ENCODE data around the gene AHNAK2.

The AHNAK2 gene

GRCh38 chr14:105019861-105020814, 42.0 kb upstream of the AHNAK2 start (continued):
- no peak for TF ChIP-seq RBAK (tag by site-specific recombination; IDR thresholded peaks at IDR 0.05)

- CTCF ChIA-PET, result interaction anchor here (1.8 to 7.1 kb wide), 2 partner anchors 27 to 42 kb away, joined by 6 to 59 read pairs; no protein-coding TSS in a partner anchor
- TF ChIP-seq ZNF2 (tag by site-specific recombination; IDR thresholded peaks at IDR 0.05), result peak; percentile 15; the same call in 1 of the 2 replicates
- no peak for TF ChIP-seq PRDM4 (tag by site-specific recombination; IDR thresholded peaks at IDR 0.05)
- no peak for TF ChIP-seq KLF10 (tag by site-specific recombination; IDR thresholded peaks at IDR 0.05)
- TF ChIP-seq, protein P1, sequence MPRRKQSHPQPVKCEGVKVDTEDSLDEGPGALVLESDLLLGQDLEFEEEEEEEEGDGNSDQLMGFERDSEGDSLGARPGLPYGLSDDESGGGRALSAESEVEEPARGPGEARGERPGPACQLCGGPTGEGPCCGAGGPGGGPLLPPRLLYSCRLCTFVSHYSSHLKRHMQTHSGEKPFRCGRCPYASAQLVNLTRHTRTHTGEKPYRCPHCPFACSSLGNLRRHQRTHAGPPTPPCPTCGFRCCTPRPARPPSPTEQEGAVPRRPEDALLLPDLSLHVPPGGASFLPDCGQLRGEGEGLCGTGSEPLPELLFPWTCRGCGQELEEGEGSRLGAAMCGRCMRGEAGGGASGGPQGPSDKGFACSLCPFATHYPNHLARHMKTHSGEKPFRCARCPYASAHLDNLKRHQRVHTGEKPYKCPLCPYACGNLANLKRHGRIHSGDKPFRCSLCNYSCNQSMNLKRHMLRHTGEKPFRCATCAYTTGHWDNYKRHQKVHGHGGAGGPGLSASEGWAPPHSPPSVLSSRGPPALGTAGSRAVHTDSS (tag by site-specific recombination; IDR thresholded peaks at IDR 0.05), result no peak
- no peak for TF ChIP-seq ZNF621 (tag by site-specific recombination; IDR thresholded peaks at IDR 0.05)
- 0 out of 2 replicates have a peak, but pooled peaks have one; percentile 10 for TF ChIP-seq ATF2 (tag by site-specific recombination; IDR thresholded peaks at IDR 0.05; ENCODE audit: low read depth)
- no peak for TF ChIP-seq ZNF302 (tag by site-specific recombination; IDR thresholded peaks at IDR 0.05; ENCODE audit: low read depth)
- peak; percentile 41; the same call in 1 of the 2 replicates for TF ChIP-seq ZNF394 (tag by site-specific recombination; IDR thresholded peaks at IDR 0.05; ENCODE audit: borderline replicate concordance)
- TF ChIP-seq RBAK (tag by site-specific recombination; IDR thresholded peaks at IDR 0.05), result no peak
- Histone ChIP-seq H3K27ac (ENCODE audit: extremely low read depth, low read depth, low read length) (no peak overlapping the region), H3K4me1 (ENCODE audit: control insufficient read depth, insufficient read depth, low read length) (peaks cover 20% of the 10 kb centered on the region), H3K9me3 (ENCODE audit: control insufficient read depth, insufficient read depth, low read depth, low read length) (no peaks in the 10 kb centered on the region), H3K4me3 (ENCODE audit: low read depth, low read length) (no peak overlapping the region), H3K36me3 (ENCODE audit: control insufficient read depth in 2 of 2, insufficient read depth in 1 of 2, low read length in 2 of 2) (peaks cover 10 to 35% of the 10 kb centered on the region in 2 experiments; a peak in 2 of 3 replicates)
- POLR2A ChIA-PET, result interaction anchor here (1.6 kb wide), 1 partner anchor 12 kb away, joined by 9 read pairs; no protein-coding TSS in a partner anchor
These were observed 40.2 kb upstream of the AHNAK2 start for GRCh38 chr14:105018414-105018813.

- H3K27ac ChIP-seq (ENCODE audit: extremely low read depth, low read depth, low read length), result no peak overlapping the region
- H3K4me1 ChIP-seq (ENCODE audit: control insufficient read depth, insufficient read depth, low read length), result peaks cover 24% of the 10 kb centered on the region
- no peaks in the 10 kb centered on the region for H3K9me3 ChIP-seq (ENCODE audit: control insufficient read depth, insufficient read depth, low read depth, low read length)
- CTCF ChIA-PET, result interaction anchor here (0.6 to 5.7 kb wide), 2 partner anchors 29 to 120 kb away, joined by 4 to 32 read pairs; no protein-coding TSS in a partner anchor
- POLR2A ChIA-PET, result interaction anchor here (0.7 kb wide), 1 partner anchor 30 kb away, joined by 3 read pairs; the partner anchor contains the start of gene CLBA1
- peaks cover 11 to 58% of the 10 kb centered on the region in 2 experiments for H3K36me3 ChIP-seq (ENCODE audit: control insufficient read depth in 2 of 2, insufficient read depth in 1 of 2, low read length in 2 of 2)
- TF ChIP-seq ZNF404 (tag by site-specific recombination; IDR thresholded peaks at IDR 0.05), result no peak
- TF ChIP-seq ZBTB48 (tag by site-specific recombination; IDR thresholded peaks at IDR 0.05), result no peak
- no peak for TF ChIP-seq ZNF596 (tag by site-specific recombination; IDR thresholded peaks at IDR 0.05)
- TF ChIP-seq ZNF658 (tag by site-specific recombination; IDR thresholded peaks at IDR 0.05), result no peak
- no peak for TF ChIP-seq ZNF785 (tag by site-specific recombination; IDR thresholded peaks at IDR 0.05)
- TF ChIP-seq ZFP37 (tag by site-specific recombination; IDR thresholded peaks at IDR 0.05), result no peak
- TF ChIP-seq ZNF654 (tag by site-specific recombination; IDR thresholded peaks at IDR 0.05; ENCODE audit: low read depth), result no peak
- no peak for TF ChIP-seq ZNF792 (tag by site-specific recombination; IDR thresholded peaks at IDR 0.05)
- TF ChIP-seq, protein P2, sequence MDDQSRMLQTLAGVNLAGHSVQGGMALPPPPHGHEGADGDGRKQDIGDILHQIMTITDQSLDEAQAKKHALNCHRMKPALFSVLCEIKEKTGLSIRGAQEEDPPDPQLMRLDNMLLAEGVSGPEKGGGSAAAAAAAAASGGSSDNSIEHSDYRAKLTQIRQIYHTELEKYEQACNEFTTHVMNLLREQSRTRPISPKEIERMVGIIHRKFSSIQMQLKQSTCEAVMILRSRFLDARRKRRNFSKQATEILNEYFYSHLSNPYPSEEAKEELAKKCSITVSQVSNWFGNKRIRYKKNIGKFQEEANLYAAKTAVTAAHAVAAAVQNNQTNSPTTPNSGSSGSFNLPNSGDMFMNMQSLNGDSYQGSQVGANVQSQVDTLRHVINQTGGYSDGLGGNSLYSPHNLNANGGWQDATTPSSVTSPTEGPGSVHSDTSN (CRISPR knock-in tag; IDR thresholded peaks at IDR 0.05), result no peak
- TF ChIP-seq ZNF530 (tag by site-specific recombination; IDR thresholded peaks at IDR 0.05; ENCODE audit: low read depth), result no peak
- no peak for TF ChIP-seq ZBTB17 (tag by site-specific recombination; IDR thresholded peaks at IDR 0.05)
- TF ChIP-seq ZNF701 (tag by site-specific recombination; IDR thresholded peaks at IDR 0.05), result no peak
- no peak for TF ChIP-seq ZSCAN4 (tag by site-specific recombination; IDR thresholded peaks at IDR 0.05)
- no peak overlapping the region for H3K4me3 ChIP-seq (ENCODE audit: low read depth, low read length)
These were observed 37.7 kb upstream of the AHNAK2 start for GRCh38 chr14:105015905-105016304.

Measured in HEK293 (cell line).